Measurements from ENCODE around the gene GPR137.

Gene GPR137

GRCh38 chr11:64259533-64260067 is 26.0 kb upstream of the GPR137 start:
- no peak for TF ChIP-seq CTCF (conservative IDR thresholded peaks at IDR 0.05; ENCODE audit: low read length)
- no peak for DNase-seq (ENCODE audit: low read depth)
- no peak overlapping the region for H3K4me3 ChIP-seq (ENCODE audit: low read length)

GRCh38 chr11:64260147-64260708 is 25.4 kb upstream of the GPR137 start:
- no peak for DNase-seq (ENCODE audit: low read depth)
- H3K4me3 ChIP-seq (ENCODE audit: low read length) = no peak overlapping the region

GRCh38 chr11:64261556-64262080 is 24.0 kb upstream of the GPR137 start:
- no peak for DNase-seq (ENCODE audit: low read depth)
- H3K4me3 ChIP-seq (ENCODE audit: low read length) = no peak overlapping the region
- no peak for TF ChIP-seq CTCF (conservative IDR thresholded peaks at IDR 0.05; ENCODE audit: low read length)

More at GRCh38 chr11:64260147-64260708, 25.4 kb upstream of the GPR137 start:
- TF ChIP-seq CTCF (conservative IDR thresholded peaks at IDR 0.05; ENCODE audit: low read length) = no peak

GRCh38 chr11:64262271-64263002 is 23.2 kb upstream of the GPR137 start:
- TF ChIP-seq CTCF (conservative IDR thresholded peaks at IDR 0.05; ENCODE audit: low read length) = no peak
- no peak for DNase-seq (ENCODE audit: low read depth)
- H3K4me3 ChIP-seq (ENCODE audit: low read length) = no peak overlapping the region

- TF ChIP-seq CTCF (conservative IDR thresholded peaks at IDR 0.05; ENCODE audit: low read length) = no peak
- H3K4me3 ChIP-seq (ENCODE audit: low read length) = no peak overlapping the region
Observed at GRCh38 chr11:64263021-64263946, 22.4 kb upstream of the GPR137 start.

GRCh38 chr11:64263947-64264317 is 21.7 kb upstream of the GPR137 start:
- no peak for DNase-seq (ENCODE audit: low read depth)
- TF ChIP-seq CTCF (conservative IDR thresholded peaks at IDR 0.05; ENCODE audit: low read length) = no peak

More at GRCh38 chr11:64263021-64263946, 22.4 kb upstream of the GPR137 start:
- DNase-seq (ENCODE audit: low read depth) = peak; percentile 16

More at GRCh38 chr11:64263947-64264317, 21.7 kb upstream of the GPR137 start:
- no peak overlapping the region for H3K4me3 ChIP-seq (ENCODE audit: low read length)

Measured in AG10803 (cell line).